A673 (cell line): ENCODE results near the gene NSUN3. TPM values are rescaled to one million over a fixed set of nuclear protein-coding genes. Genes with fewer than 3 reads are reported as not detected.
A peak's percentile ranks its signal among the peaks of the same experiment; 100 is the strongest.

Experiments
- BruUV-seq: library from RNA; stranded (reverse); fragments of 400-500 nt; replicated peaks from 2 replicates; lab custom pipeline; 2021; lab: Mats Ljungman, UMichigan
- CTCF ChIA-PET: fragments of 300-600 bp; sonication (Branson Sonifier 250); formaldehyde crosslinking; loops from one replicate; lab custom pipeline; 2022; ENCODE audit warnings: antibody characterized with exemption; lab: Charles Lee
- POLR2A ChIA-PET: fragments of 300-600 bp; sonication (Branson Sonifier 250); formaldehyde crosslinking; loops from one replicate; lab custom pipeline; 2022; ENCODE audit warnings: antibody characterized with exemption; ENCODE audit not compliant: low non-redundant PET; lab: Charles Lee
- DNase-seq: peaks from one replicate; pipeline ENCODE4 v3.0.0-alpha.2; 2015; ENCODE audit warnings: low spot score
- H3K27ac ChIP-seq: fragments of 200-600 bp; sonication (generic); 2 replicates; pipeline ENCODE4 v1.5.1; 2016; ENCODE audit warnings: mixed run types, low read depth, mild to moderate bottlenecking, mixed read lengths, antibody characterized with exemption, low read length; ENCODE audit not compliant: poor library complexity, severe bottlenecking
- H3K27me3 ChIP-seq: fragments of 200-600 bp; sonication (generic); replicated peaks from 2 replicates; pipeline ENCODE4 v1.6.1; 2017; ENCODE audit warnings: mixed run types, low read depth, mild to moderate bottlenecking, mixed read lengths, antibody characterized with exemption, low read length; ENCODE audit not compliant: insufficient read depth, poor library complexity
- H3K36me3 ChIP-seq: fragments of 200-600 bp; sonication (generic); 2 replicates; pipeline ENCODE4 v1.6.1; 2016; ENCODE audit warnings: mixed run types, mild to moderate bottlenecking, mixed read lengths, antibody characterized with exemption, low read length; ENCODE audit not compliant: insufficient read depth, poor library complexity, severe bottlenecking
- H3K4me1 ChIP-seq: fragments of 200-600 bp; sonication (generic); 2 replicates; pipeline ENCODE4 v1.6.1; 2017; ENCODE audit warnings: mixed run types, mild to moderate bottlenecking, mixed read lengths, antibody characterized with exemption, low read length; ENCODE audit not compliant: insufficient read depth, poor library complexity, severe bottlenecking
- H3K4me3 ChIP-seq: fragments of 200-600 bp; sonication (generic); 2 replicates; pipeline ENCODE4 v1.5.1; 2016; ENCODE audit warnings: low read depth, mixed run types, mild to moderate bottlenecking, mixed read lengths, low read length; ENCODE audit not compliant: poor library complexity, severe bottlenecking
- H3K9me3 ChIP-seq: fragments of 200-600 bp; sonication (generic); 2 replicates; pipeline ENCODE4 v1.6.1; 2016; ENCODE audit warnings: mixed run types, low read depth, mild to moderate bottlenecking, mixed read lengths, antibody characterized with exemption, low read length; ENCODE audit not compliant: poor library complexity, severe bottlenecking
- EZH2 ChIP-seq: fragments of 200-600 bp; sonication (generic); IDR thresholded peaks from 2 replicates; pipeline ENCODE4 v1.6.1; 2017; ENCODE audit warnings: borderline replicate concordance, low read depth, mild to moderate bottlenecking, mixed read lengths, antibody characterized with exemption, low read length; ENCODE audit not compliant: poor library complexity, severe bottlenecking
- intact Hi-C: fragments of 100-400 bp; cut with micrococcal nuclease; formaldehyde crosslinking; loops from one replicate; pipeline ENCODE4 v1.10.0; 2022; ENCODE audit not compliant: unreplicated experiment
- total RNA-seq: library from RNA; stranded (reverse); gene quantifications from 2 replicates; pipeline ENCODE4 v1.2.3, GENCODE V29; 2021
- TF ChIP-seq, protein P1 (sequence below): fragments of 300-800, 200-600 bp; sonication (generic); conservative IDR thresholded peaks from 2 replicates; pipeline ENCODE4 v1.5.1; 2017; ENCODE audit warnings: low read depth, mild to moderate bottlenecking, antibody characterized with exemption, low read length, moderate library complexity, mixed read lengths

The NSUN3 gene
- total RNA-seq, 1 experiment from 2014 or later, result 15.6 TPM

GRCh38 chr3:94098452-94098851, 35.6 kb downstream of the NSUN3 start:
- H3K36me3 ChIP-seq, result no peaks in the 10 kb centered on the region
- DNase-seq, result peak; percentile 40
- H3K4me3 ChIP-seq, result no peak overlapping the region
- H3K9me3 ChIP-seq, result no peaks in the 10 kb centered on the region
- H3K27me3 ChIP-seq, result no peaks in the 10 kb centered on the region
- ChIA-PET CTCF (no interaction called here), POLR2A (no interaction called here)
- no TSS peak for BruUV-seq
- intact Hi-C loops, result no loop called here
- TF ChIP-seq, protein P1, sequence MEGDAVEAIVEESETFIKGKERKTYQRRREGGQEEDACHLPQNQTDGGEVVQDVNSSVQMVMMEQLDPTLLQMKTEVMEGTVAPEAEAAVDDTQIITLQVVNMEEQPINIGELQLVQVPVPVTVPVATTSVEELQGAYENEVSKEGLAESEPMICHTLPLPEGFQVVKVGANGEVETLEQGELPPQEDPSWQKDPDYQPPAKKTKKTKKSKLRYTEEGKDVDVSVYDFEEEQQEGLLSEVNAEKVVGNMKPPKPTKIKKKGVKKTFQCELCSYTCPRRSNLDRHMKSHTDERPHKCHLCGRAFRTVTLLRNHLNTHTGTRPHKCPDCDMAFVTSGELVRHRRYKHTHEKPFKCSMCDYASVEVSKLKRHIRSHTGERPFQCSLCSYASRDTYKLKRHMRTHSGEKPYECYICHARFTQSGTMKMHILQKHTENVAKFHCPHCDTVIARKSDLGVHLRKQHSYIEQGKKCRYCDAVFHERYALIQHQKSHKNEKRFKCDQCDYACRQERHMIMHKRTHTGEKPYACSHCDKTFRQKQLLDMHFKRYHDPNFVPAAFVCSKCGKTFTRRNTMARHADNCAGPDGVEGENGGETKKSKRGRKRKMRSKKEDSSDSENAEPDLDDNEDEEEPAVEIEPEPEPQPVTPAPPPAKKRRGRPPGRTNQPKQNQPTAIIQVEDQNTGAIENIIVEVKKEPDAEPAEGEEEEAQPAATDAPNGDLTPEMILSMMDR, result peak; percentile 28; the same call in 1 of the 2 replicates
- no peak for TF ChIP-seq EZH2
- H3K4me1 ChIP-seq, result peaks cover 5% of the 10 kb centered on the region
- no peak overlapping the region for H3K27ac ChIP-seq

DNA sequence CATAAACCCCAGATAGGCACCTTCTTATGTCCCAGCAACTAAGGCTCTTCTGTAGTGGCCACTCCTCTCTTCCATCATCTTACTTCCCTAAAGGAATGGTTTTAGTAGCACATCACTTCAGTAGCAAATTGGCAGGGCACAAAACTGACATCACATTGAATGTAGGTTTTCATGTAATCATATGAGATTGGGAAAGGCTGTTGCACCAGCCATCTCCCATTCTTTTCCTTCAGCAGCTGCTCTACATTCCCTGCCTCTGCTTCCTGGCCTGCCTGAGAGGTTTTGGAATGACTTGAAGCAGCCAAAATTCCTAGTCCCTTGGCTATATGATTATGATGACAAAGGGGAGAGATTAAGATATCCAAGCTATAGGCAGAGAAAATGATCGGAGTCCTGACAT, 36.5 kb downstream of the NSUN3 start:
- Histone ChIP-seq H3K27ac (no peak overlapping the region), H3K36me3 (no peaks in the 10 kb centered on the region), H3K9me3 (no peaks in the 10 kb centered on the region), H3K4me3 (no peak overlapping the region), H3K27me3 (no peaks in the 10 kb centered on the region), H3K4me1 (peaks cover 5% of the 10 kb centered on the region)
- DNase-seq, result no peak
- no peak for TF ChIP-seq EZH2
- TF ChIP-seq, protein P1, result no peak
- intact Hi-C loops, result no loop called here
- CTCF ChIA-PET, result no interaction called here
- no TSS peak for BruUV-seq
- POLR2A ChIA-PET, result no interaction called here

GRCh38 chr3:94101860-94102259, 39.0 kb downstream of the NSUN3 start:
- Histone ChIP-seq H3K36me3 (no peaks in the 10 kb centered on the region), H3K27ac (no peak overlapping the region), H3K9me3 (no peaks in the 10 kb centered on the region), H3K27me3 (no peaks in the 10 kb centered on the region), H3K4me1 (peaks cover 5% of the 10 kb centered on the region), H3K4me3 (no peak overlapping the region)
- ChIA-PET CTCF (interaction anchor here (0.7 kb wide), 1 partner anchor 655 kb away, joined by 12 read pairs; no protein-coding TSS in a partner anchor), POLR2A (no interaction called here)
- no peak for TF ChIP-seq EZH2
- TF ChIP-seq, protein P1, result peak; percentile 42
- no TSS peak for BruUV-seq
- peak; percentile 34 for DNase-seq
- intact Hi-C loops, result no loop called here
